HK-2 (cell line): ENCODE data around the gene GPR107.

Source experiments
- DNase-seq: peaks from one replicate; pipeline ENCODE4 v3.0.0-alpha.2; 2018; ENCODE audit not compliant: unreplicated experiment

Gene GPR107

GRCh38 chr9:130110166-130110565 lies 56.5 kb downstream of the GPR107 start:
- no peak for DNase-seq

DNA sequence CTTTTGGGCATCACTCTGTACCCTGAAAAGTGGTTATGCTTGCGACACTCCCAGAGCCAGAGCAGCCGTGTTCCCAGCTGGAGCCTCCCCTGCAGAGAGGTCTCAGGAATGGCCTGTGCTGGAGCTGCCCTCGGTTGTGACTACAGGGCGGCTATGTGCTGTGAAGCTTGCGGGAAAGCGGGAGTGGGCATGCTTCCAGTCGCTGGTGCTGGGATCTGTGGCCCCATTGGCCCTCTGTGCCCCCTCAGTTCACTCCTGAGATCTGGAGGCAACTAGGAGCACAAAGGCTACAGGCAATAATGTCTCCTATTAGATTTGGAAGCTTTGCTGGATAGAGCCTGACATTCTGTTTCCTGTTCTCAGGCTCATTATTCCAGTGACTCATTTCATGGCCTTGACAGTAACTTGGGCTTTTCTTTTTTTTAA lies 56.9 kb downstream of the GPR107 start:
- no peak for DNase-seq

- DNase-seq = no peak
Measured at GRCh38 chr9:130111786-130112537, 58.3 kb downstream of the GPR107 start.

- DNase-seq = no peak
Measured at GRCh38 chr9:130112538-130113151, 58.9 kb downstream of the GPR107 start.

DNA sequence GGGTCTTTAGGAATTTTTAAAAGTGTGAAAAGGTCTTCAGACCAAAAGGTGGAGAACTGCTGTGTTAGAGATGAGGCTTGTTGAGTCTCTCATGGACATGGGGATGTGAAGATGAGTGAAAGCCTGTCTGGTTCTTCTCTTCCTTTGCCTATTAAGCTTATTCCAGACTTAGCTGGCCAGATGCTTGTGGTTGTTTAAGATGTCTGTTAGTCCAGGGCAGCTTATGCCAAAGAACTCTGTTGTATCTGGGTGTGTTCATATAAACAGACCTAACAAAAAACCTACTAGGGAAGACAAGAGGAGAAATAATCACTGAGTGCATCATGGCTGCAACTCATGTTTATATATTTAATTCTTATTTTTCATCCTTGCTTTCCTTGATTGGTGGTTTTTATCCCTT lies 61.0 kb downstream of the GPR107 start:
- DNase-seq = no peak

GRCh38 chr9:130116346-130116745 lies 62.6 kb downstream of the GPR107 start:
- no peak for DNase-seq

- DNase-seq = no peak
Measured at GRCh38 chr9:130117376-130117775, 63.7 kb downstream of the GPR107 start.

GRCh38 chr9:130117816-130118632 lies 64.3 kb downstream of the GPR107 start:
- DNase-seq = peak; percentile 81

- peak; percentile 93 for DNase-seq
Measured at GRCh38 chr9:130118841-130119518, 65.3 kb downstream of the GPR107 start.

- DNase-seq = no peak
Measured at GRCh38 chr9:130119519-130120298, 66.0 kb downstream of the GPR107 start.

GRCh38 chr9:130120299-130120587 lies 66.5 kb downstream of the GPR107 start:
- no peak for DNase-seq

DNA sequence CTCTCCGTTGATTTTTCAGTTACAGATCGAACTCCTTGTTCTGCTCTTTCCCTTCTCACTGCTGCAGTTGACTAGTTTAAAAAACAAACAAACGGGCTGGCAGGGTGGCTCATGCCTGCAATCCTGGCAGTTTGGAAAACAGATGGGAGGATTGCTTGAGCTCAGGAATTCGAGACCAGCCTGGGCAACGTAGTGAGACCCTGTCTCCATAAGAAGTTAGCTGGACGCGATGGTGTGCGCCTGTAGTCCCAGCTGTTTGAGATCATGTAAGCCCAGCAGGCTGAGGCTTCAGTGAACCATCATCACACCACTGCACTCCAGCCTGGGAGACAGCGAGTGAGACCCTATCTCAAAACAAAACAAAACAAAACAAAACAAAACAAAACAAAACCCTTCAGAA lies 67.1 kb downstream of the GPR107 start:
- DNase-seq = no peak

GRCh38 chr9:130122456-130122855 lies 68.8 kb downstream of the GPR107 start:
- DNase-seq = no peak

- DNase-seq = no peak
Measured at GRCh38 chr9:130124085-130124860, 70.6 kb downstream of the GPR107 start.

DNA sequence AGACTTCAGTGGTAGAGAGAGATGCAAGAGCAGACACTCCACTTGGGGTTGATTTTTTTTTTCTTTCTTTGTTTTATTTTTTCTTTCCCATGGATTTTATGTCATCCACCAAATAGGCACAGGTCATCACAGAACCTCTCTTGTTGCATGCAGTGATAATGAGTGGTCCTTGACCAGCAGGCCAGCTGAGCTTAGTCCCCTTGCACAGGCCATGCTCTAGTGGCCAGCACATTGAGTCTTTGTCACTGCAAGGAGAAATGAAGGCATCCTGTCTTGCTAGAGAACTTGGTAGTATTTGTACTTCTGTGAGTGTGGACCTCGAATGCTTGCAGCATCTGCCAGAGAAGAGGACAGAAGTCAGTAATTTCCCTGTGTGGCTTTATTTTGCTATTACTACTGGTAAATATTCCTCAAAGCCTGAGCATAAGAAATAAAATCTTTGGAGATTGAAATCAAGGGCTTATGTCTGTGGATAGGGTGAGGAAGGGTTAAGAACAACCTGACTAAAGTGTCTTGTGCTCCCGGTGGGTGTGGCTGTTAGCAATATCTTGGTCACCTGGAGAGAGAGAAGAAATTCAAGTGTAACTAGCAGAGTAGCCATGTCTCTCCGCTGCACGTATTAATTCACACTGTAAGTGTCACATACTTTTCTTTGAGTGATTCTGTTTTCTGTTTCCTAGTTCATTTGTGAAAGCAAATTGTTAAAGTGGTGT lies 73.2 kb downstream of the GPR107 start:
- DNase-seq = no peak

DNA sequence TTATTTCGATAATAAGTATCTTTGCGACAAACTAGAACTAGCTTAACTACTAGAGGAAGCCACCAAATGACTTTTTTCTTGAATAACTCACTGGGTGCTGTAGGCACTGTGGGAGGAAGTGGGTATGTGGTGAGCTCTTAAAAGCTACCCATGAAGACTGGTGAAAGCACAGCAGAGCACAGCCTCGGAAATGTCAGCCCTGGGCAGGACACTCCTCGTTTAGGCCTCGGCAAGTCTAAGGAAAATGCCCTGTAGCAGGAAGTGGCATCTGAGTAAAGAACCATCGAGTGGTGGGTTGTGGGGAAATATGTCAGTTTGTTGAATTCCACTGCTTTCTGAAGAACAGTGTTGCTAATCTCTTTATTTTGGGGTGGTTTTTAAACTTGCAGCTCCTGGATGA lies 74.5 kb downstream of the GPR107 start:
- peak; percentile 55 for DNase-seq

- peak; percentile 66 for DNase-seq
Measured at GRCh38 chr9:130128733-130129431, 75.2 kb downstream of the GPR107 start.

DNA sequence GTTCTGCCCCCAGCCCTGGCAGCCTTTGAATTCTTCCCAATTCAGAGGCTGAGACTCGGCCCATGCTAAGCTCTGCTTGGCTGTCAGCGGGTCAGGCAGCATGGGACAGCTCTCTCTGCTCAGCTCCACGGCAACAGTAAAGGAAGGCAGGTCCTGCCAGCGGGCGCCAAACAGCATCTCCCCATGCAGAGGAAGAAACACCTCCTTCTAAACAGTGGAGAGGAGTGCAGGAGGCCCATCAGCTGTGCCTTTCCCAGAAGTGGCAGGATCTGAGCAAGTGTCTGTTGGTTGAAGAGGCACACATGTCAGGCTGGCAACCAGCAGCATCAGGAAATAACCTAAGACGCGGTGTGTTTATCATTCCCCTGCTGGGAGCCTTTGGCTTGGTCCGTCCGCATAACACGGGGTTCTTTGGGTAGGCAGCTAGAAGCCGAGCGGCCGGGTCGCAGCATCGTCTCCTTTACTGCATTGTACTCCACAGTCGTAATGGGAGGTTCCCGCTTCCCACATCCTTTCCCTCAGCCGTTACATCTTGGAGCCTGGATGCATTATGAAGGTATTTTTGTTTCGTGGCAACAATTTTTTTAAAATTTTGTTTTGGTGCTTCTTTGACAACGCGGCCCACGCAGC lies 75.8 kb downstream of the GPR107 start:
- peak; percentile 58 for DNase-seq

GRCh38 chr9:130132746-130133145 lies 79.0 kb downstream of the GPR107 start:
- DNase-seq = no peak
